Effector memory CD4-positive, alpha-beta T cell (primary cell): ENCODE measurements around the gene SMCP.

Experiments used
- DNase-seq, 3 donors: peaks; one replicate each; pipeline ENCODE4 v3.0.0-alpha.2; 2020
- H3K27ac ChIP-seq: 2 replicates; pipeline ENCODE4 v1.7.0; 2013; ENCODE audit warnings: mild to moderate bottlenecking, low read length, moderate library complexity; ENCODE audit not compliant: insufficient read depth, poor library complexity, severe bottlenecking
- H3K27me3 ChIP-seq: replicated peaks from 2 replicates; pipeline ENCODE4 v1.7.0; 2013; ENCODE audit warnings: mild to moderate bottlenecking, low read length; ENCODE audit not compliant: insufficient read depth, control insufficient read depth, poor library complexity, severe bottlenecking
- H3K36me3 ChIP-seq: 2 replicates; pipeline ENCODE4 v1.7.0; 2013; ENCODE audit warnings: mild to moderate bottlenecking, low read length, moderate library complexity; ENCODE audit not compliant: control insufficient read depth, insufficient read depth
- H3K4me1 ChIP-seq: 2 replicates; pipeline ENCODE4 v1.7.0; 2013; ENCODE audit warnings: low read length, mild to moderate bottlenecking; ENCODE audit not compliant: control insufficient read depth, insufficient read depth, poor library complexity, severe bottlenecking
- H3K4me3 ChIP-seq: 2 replicates; pipeline ENCODE4 v1.7.0; 2013; ENCODE audit warnings: low read length, low read depth, mild to moderate bottlenecking; ENCODE audit not compliant: insufficient read depth, poor library complexity, severe bottlenecking
- H3K9me3 ChIP-seq: 2 replicates; pipeline ENCODE4 v1.7.0; 2013; ENCODE audit warnings: mild to moderate bottlenecking, low read length, moderate library complexity; ENCODE audit not compliant: control insufficient read depth

SMCP gene

DNA sequence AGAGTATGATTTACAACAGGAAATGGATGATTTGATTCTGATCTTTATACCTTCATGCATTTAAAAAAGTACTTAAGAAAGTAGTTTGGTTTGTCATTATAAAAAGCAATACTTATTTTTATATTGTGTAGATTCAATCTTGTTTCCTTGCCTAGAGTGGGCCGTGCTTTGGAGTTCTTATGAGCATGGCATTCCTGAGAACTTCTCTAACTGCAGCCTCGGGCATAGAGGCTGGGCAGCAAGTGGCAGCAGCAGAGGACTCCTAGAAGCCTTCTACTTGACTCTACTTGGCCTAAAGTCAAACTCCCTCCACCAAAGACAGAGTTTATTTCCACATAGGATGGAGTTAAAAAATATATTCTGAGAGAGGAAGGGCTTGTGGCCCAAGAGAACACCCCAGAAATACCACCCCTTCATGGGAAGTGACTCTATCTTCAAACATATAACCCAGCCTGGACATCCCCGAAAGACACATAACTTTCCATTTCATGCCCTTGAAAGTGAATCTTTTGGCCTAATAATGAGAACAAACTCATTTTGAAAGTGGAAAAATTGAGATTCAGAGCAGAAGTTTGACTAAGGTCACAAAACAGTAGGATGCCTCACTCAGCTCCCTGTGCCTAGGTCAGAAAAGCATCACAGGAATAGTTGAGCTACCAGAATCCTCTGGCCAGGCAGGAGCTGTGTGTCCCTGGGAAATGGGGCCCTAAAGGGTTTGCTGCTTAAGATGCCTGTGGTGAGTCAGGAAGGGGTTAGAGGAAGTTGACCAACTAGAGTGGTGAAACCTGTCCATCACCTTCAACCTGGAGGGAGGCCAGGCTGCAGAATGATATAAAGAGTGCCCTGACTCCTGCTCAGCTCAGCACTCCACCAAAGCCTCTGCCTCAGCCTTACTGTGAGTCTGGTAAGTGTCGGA, 29.8 kb downstream of the SMCP start, which contains the start of gene IVL:
TSS of gene IVL (plus strand) at position 861 of the 916 bp plus-strand sequence. CDS start 1,252 bp downstream, outside the sequence.
- Histone ChIP-seq H3K9me3 (no peaks in the 10 kb centered on the region), H3K27ac (no peak within 1 kb of the TSS), H3K27me3 (no peaks in the 10 kb centered on the region), H3K4me1 (no peaks in the 10 kb centered on the region), H3K4me3 (no peak within 1 kb of the TSS), H3K36me3 (no peaks in the 10 kb centered on the region)
- DNase-seq: no peak

- Histone ChIP-seq H3K27ac (no peak overlapping the region), H3K36me3 (no peaks in the 10 kb centered on the region), H3K9me3 (no peaks in the 10 kb centered on the region), H3K4me3 (no peak overlapping the region), H3K4me1 (no peaks in the 10 kb centered on the region), H3K27me3 (no peaks in the 10 kb centered on the region)
- DNase-seq: no peak
Observed at GRCh38 chr1:152909206-152909605, 31.1 kb downstream of the SMCP start.

- no peaks in the 10 kb centered on the region for H3K27me3 ChIP-seq
- DNase-seq: no peak
- H3K27ac ChIP-seq: no peak overlapping the region
- H3K4me1 ChIP-seq: no peaks in the 10 kb centered on the region
- no peaks in the 10 kb centered on the region for H3K36me3 ChIP-seq
- H3K9me3 ChIP-seq: no peaks in the 10 kb centered on the region
- H3K4me3 ChIP-seq: no peak overlapping the region
Observed at GRCh38 chr1:152912471-152912870, 34.3 kb downstream of the SMCP start.

- H3K36me3 ChIP-seq: no peaks in the 10 kb centered on the region
- no peak overlapping the region for H3K27ac ChIP-seq
- no peak for DNase-seq
- no peaks in the 10 kb centered on the region for H3K27me3 ChIP-seq
- no peak overlapping the region for H3K4me3 ChIP-seq
- H3K4me1 ChIP-seq: no peaks in the 10 kb centered on the region
- no peaks in the 10 kb centered on the region for H3K9me3 ChIP-seq
Observed at GRCh38 chr1:152912900-152913299, 34.8 kb downstream of the SMCP start.

GRCh38 chr1:152917794-152918193, 39.7 kb downstream of the SMCP start:
- Histone ChIP-seq H3K9me3 (no peaks in the 10 kb centered on the region), H3K27me3 (no peaks in the 10 kb centered on the region), H3K4me1 (no peaks in the 10 kb centered on the region), H3K36me3 (no peaks in the 10 kb centered on the region), H3K4me3 (no peak overlapping the region), H3K27ac (no peak overlapping the region)
- no peak for DNase-seq

DNA sequence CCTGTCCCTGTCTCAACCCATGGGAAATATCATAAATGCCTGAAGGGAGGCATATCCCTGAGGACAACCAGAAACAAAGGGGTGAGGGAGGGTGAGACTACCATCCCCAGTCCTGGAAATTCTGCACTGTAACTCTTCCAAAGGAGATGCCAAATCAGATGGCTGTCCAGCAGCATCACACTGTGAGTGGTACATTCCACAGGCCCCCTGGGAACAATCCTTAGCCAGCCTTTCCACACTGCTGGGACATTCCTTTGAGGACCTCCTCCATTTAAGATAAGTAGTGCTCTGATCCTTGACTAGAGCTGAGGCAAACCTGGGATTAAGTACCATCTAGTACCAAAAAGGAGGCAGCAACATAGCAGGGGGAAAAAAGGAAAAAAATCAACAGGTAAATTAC, 40.9 kb downstream of the SMCP start:
- Histone ChIP-seq H3K27me3 (no peaks in the 10 kb centered on the region), H3K4me1 (no peaks in the 10 kb centered on the region), H3K27ac (no peak overlapping the region), H3K9me3 (no peaks in the 10 kb centered on the region), H3K36me3 (no peaks in the 10 kb centered on the region), H3K4me3 (no peak overlapping the region)
- DNase-seq: no peak

GRCh38 chr1:152924191-152924590, 46.1 kb downstream of the SMCP start:
- no peaks in the 10 kb centered on the region for H3K4me1 ChIP-seq
- no peak for DNase-seq
- H3K27ac ChIP-seq: no peak overlapping the region

DNA sequence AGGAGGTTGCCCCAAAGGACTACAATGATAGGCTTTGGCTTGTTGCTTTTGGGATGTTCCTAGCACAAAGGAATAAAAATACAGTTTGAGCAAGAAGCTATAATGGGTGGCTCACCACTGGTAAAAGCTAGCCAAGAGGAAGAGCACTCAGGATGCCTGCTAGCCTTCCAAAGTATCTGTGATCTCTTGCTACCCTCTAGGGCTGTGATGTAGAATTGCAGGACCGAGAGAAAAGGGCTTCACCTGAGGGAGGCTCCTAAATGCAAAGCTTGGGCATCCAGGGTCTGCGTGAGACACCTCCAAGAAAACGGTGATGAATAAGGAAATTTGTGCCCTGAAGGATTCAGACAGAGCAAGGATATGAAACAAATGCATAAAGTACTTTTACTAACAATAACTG, 48.0 kb downstream of the SMCP start:
- DNase-seq: no peak
- H3K27me3 ChIP-seq: no peaks in the 10 kb centered on the region
- no peak overlapping the region for H3K4me3 ChIP-seq
- no peaks in the 10 kb centered on the region for H3K4me1 ChIP-seq
- no peaks in the 10 kb centered on the region for H3K36me3 ChIP-seq
- no peaks in the 10 kb centered on the region for H3K9me3 ChIP-seq
- H3K27ac ChIP-seq: no peak overlapping the region

More at GRCh38 chr1:152924191-152924590, 46.1 kb downstream of the SMCP start:
- Histone ChIP-seq H3K36me3 (no peaks in the 10 kb centered on the region), H3K4me3 (no peak overlapping the region), H3K27me3 (no peaks in the 10 kb centered on the region), H3K9me3 (no peaks in the 10 kb centered on the region)

- Histone ChIP-seq H3K27me3 (no peaks in the 10 kb centered on the region), H3K9me3 (no peaks in the 10 kb centered on the region), H3K36me3 (no peaks in the 10 kb centered on the region), H3K27ac (no peak overlapping the region), H3K4me3 (no peak overlapping the region), H3K4me1 (no peaks in the 10 kb centered on the region)
- no peak for DNase-seq
Observed at GRCh38 chr1:152928671-152929070, 50.5 kb downstream of the SMCP start.

GRCh38 chr1:152932170-152932811, 54.2 kb downstream of the SMCP start:
- H3K27ac ChIP-seq: no peak overlapping the region
- H3K36me3 ChIP-seq: no peaks in the 10 kb centered on the region
- H3K27me3 ChIP-seq: no peaks in the 10 kb centered on the region
- H3K4me3 ChIP-seq: no peak overlapping the region
- H3K4me1 ChIP-seq: no peaks in the 10 kb centered on the region
- H3K9me3 ChIP-seq: no peaks in the 10 kb centered on the region
- no peak for DNase-seq
